ENCODE data around the gene FGFR4.

DNA sequence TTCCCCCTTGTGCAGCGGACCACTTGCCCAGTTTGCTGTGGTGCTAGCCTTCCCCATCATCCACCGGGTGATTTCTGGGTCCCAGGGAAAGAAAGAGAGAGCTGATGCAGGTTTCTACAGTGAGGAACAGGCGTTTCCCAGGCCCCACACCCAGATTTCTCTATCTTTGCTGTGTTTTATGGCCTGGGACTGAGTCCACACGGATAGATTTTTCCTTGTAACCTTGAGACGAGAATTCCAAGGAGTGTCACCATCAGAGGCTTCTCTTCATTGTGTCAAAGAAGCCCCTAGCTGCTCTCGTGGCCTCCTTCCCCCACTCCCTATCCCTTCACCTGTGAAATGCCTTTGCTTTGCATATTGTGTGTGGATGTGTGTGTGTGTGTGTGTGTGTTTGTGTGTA, 21.2 kb upstream of the FGFR4 start:
- TF ChIP-seq, protein P1, sequence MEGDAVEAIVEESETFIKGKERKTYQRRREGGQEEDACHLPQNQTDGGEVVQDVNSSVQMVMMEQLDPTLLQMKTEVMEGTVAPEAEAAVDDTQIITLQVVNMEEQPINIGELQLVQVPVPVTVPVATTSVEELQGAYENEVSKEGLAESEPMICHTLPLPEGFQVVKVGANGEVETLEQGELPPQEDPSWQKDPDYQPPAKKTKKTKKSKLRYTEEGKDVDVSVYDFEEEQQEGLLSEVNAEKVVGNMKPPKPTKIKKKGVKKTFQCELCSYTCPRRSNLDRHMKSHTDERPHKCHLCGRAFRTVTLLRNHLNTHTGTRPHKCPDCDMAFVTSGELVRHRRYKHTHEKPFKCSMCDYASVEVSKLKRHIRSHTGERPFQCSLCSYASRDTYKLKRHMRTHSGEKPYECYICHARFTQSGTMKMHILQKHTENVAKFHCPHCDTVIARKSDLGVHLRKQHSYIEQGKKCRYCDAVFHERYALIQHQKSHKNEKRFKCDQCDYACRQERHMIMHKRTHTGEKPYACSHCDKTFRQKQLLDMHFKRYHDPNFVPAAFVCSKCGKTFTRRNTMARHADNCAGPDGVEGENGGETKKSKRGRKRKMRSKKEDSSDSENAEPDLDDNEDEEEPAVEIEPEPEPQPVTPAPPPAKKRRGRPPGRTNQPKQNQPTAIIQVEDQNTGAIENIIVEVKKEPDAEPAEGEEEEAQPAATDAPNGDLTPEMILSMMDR (IDR thresholded peaks at IDR 0.05), result no peak
- TF ChIP-seq POLR2A (IDR thresholded peaks at IDR 0.05) (no peak), POLR2AphosphoS5 (IDR thresholded peaks at IDR 0.05) (no peak), EP300 (IDR thresholded peaks at IDR 0.05) (no peak)

Data from upper lobe of left lung (tissue), 4 donors.